HepG2 (cell line): ENCODE results near the gene FMR1. TPM values are rescaled to one million over a fixed set of nuclear protein-coding genes. Genes with fewer than 3 reads are reported as not detected.

Experiments used
- BORCS8-MEF2B ChIP-seq: sonication (generic); formaldehyde crosslinking; IDR thresholded peaks from 2 replicates; pipeline ENCODE4 v1.8.0; 2022; ENCODE audit warnings: mild to moderate bottlenecking, missing genetic modification reagents
- CENPX ChIP-seq: sonication (generic); formaldehyde crosslinking; IDR thresholded peaks from 2 replicates; pipeline ENCODE4 v1.9.0; 2021; ENCODE audit warnings: mild to moderate bottlenecking, missing genetic modification reagents, moderate library complexity
- FOSL2 ChIP-seq: sonication (generic); formaldehyde crosslinking; IDR thresholded peaks from 2 replicates; pipeline ENCODE4 v1.4.0; 2020; ENCODE audit warnings: missing genetic modification reagents
- GTF2F1 ChIP-seq: fragments of 150-350 bp; IDR thresholded peaks from 2 replicates; pipeline ENCODE4 v1.6.1; 2014; ENCODE audit warnings: low read length
- HHEX ChIP-seq: IDR thresholded peaks from 2 replicates; pipeline ENCODE4 v1.6.1; 2016; ENCODE audit warnings: control low read depth
- HNF4A ChIP-seq: sonication (generic); formaldehyde crosslinking; IDR thresholded peaks from 2 replicates; pipeline ENCODE4 v1.4.0; 2020; ENCODE audit warnings: missing genetic modification reagents
- HNRNPK ChIP-seq: fragments of 200-400 bp; formaldehyde crosslinking; IDR thresholded peaks from 2 replicates; pipeline ENCODE4 v1.6.1; 2018; ENCODE audit warnings: low read length, low read depth, moderate library complexity, mild to moderate bottlenecking; ENCODE audit not compliant: poor library complexity, severe bottlenecking
- IRX3 ChIP-seq: sonication (generic); formaldehyde crosslinking; IDR thresholded peaks from 2 replicates; pipeline ENCODE4 v1.8.1; 2023; ENCODE audit warnings: mild to moderate bottlenecking, low read depth, missing genetic modification reagents, borderline replicate concordance
- ISX ChIP-seq: sonication (generic); formaldehyde crosslinking; conservative IDR thresholded peaks from 2 replicates; pipeline ENCODE4 v1.5.0; 2020; ENCODE audit warnings: missing genetic modification reagents
- NBN ChIP-seq: fragments of 450-650 bp; conservative IDR thresholded peaks from 2 replicates; pipeline ENCODE4 v1.6.1; 2017
- NCOR1 ChIP-seq: fragments of 200-600 bp; sonication (generic); IDR thresholded peaks from 2 replicates; pipeline ENCODE4 v1.7.0; 2017; ENCODE audit warnings: antibody characterized with exemption, low read length, borderline replicate concordance
- ONECUT2 ChIP-seq: sonication (generic); formaldehyde crosslinking; IDR thresholded peaks from 2 replicates; pipeline ENCODE4 v1.4.0; 2020; ENCODE audit warnings: missing genetic modification reagents
- SALL1 ChIP-seq: sonication (generic); formaldehyde crosslinking; IDR thresholded peaks from 2 replicates; pipeline ENCODE4 v1.8.0; 2022; ENCODE audit warnings: mild to moderate bottlenecking, missing genetic modification reagents
- SP140L ChIP-seq: sonication (generic); formaldehyde crosslinking; IDR thresholded peaks from 2 replicates; pipeline ENCODE4 v1.4.0; 2020; ENCODE audit warnings: missing genetic modification reagents, borderline replicate concordance
- TAF1 ChIP-seq: sonication (generic); formaldehyde crosslinking; IDR thresholded peaks from 2 replicates; pipeline ENCODE4 v1.4.0; 2020; ENCODE audit warnings: missing genetic modification reagents
- TP53 ChIP-seq: sonication (generic); formaldehyde crosslinking; conservative IDR thresholded peaks from 2 replicates; pipeline ENCODE4 v1.4.0; 2020; ENCODE audit warnings: missing genetic modification reagents
- ZNF136 ChIP-seq: sonication (generic); formaldehyde crosslinking; IDR thresholded peaks from 2 replicates; pipeline ENCODE4 v1.8.1; 2022; ENCODE audit warnings: low read depth, mild to moderate bottlenecking, moderate library complexity, missing genetic modification reagents
- ZNF274 ChIP-seq: sonication (generic); formaldehyde crosslinking; IDR thresholded peaks from 2 replicates; pipeline ENCODE4 v1.5.1; 2020; ENCODE audit warnings: mild to moderate bottlenecking, missing genetic modification reagents
- ZNF441 ChIP-seq: sonication (generic); formaldehyde crosslinking; IDR thresholded peaks from 2 replicates; pipeline ENCODE4 v1.7.0; 2021; ENCODE audit warnings: missing genetic modification reagents, borderline replicate concordance
- ZNF629 ChIP-seq: sonication (generic); formaldehyde crosslinking; conservative IDR thresholded peaks from 2 replicates; pipeline ENCODE4 v1.5.0; 2020; ENCODE audit warnings: missing genetic modification reagents
- ZNF652 ChIP-seq: IDR thresholded peaks from 2 replicates; pipeline ENCODE4 v1.6.1; 2016; ENCODE audit warnings: low read depth, borderline replicate concordance
- ZNF780A ChIP-seq: sonication (generic); formaldehyde crosslinking; IDR thresholded peaks from 2 replicates; pipeline ENCODE4 v1.8.0; 2022; ENCODE audit warnings: mild to moderate bottlenecking, missing genetic modification reagents, moderate library complexity
- polyA plus RNA-seq, 8 experiments: library from polyadenylated mRNA; depleted of rRNA in 3 of 8; stranded (reverse) in 7 of 8; unstranded in 1 of 8; fragments of >200 nt; fragmentation: Illumina TruSeq in 4 of 8; extraction: Trizol in 4 of 8; gene quantifications; 2 replicates each; pipeline versions ENCODE4 v1.2.1 to v1.2.3, GENCODE V29; 2011 to 2016; ENCODE audit warnings: low read depth in 4 of 8, missing spikeins in 1 of 8, mixed read lengths in 1 of 8; ENCODE audit not compliant: insufficient read depth in 1 of 8
- total RNA-seq, 5 experiments: library from RNA; depleted of rRNA; stranded (reverse); fragments of >200 nt; fragmentation: Illumina TruSeq; extraction: Trizol; gene quantifications; 2 replicates each; pipeline ENCODE4 v1.2.3, GENCODE V29; 2016; ENCODE audit warnings: low read depth in 1 of 5
- TF ChIP-seq, protein P1 (sequence below): sonication (generic); formaldehyde crosslinking; IDR thresholded peaks from 2 replicates; pipeline ENCODE4 v1.9.0; 2021; ENCODE audit warnings: missing genetic modification reagents, borderline replicate concordance
- TF ChIP-seq, protein P2 (sequence below): sonication (generic); formaldehyde crosslinking; IDR thresholded peaks from 2 replicates; pipeline ENCODE4 v1.8.0; 2022; ENCODE audit warnings: mild to moderate bottlenecking, missing genetic modification reagents
- TF ChIP-seq, protein P3 (sequence below): sonication (generic); formaldehyde crosslinking; conservative IDR thresholded peaks from 2 replicates; pipeline ENCODE4 v1.8.1; 2023; ENCODE audit warnings: missing genetic modification reagents
- TF ChIP-seq, protein P4 (sequence below): sonication (generic); formaldehyde crosslinking; IDR thresholded peaks from 2 replicates; pipeline ENCODE4 v1.5.0; 2020; ENCODE audit warnings: missing genetic modification reagents

FMR1 gene
- total and polyA plus RNA-seq, 2 of the 13 experiments (the other 11 are each of a cell fraction or from before 2014, with no cell fraction given), result 27.8 to 49.6 TPM

GRCh38 chrX:147875866-147876596, 35.7 kb upstream of the FMR1 start (continued):
- TF ChIP-seq GTF2F1 (no peak), HNRNPK (no peak), FOSL2 (peak; percentile 38; the same call in 1 of the 2 replicates), SALL1 (CRISPR knock-in tag) (no peak; the same call in 1 of the 2 replicates), ZNF274 (CRISPR knock-in tag) (no peak), IRX3 (no peak), TAF1 (CRISPR knock-in tag) (no peak), BORCS8-MEF2B (CRISPR knock-in tag) (no peak), ZNF136 (CRISPR knock-in tag) (no peak), CENPX (CRISPR knock-in tag) (no peak), ZNF629 (CRISPR knock-in tag) (no peak), ONECUT2 (no peak), NBN (no peak), HNF4A (CRISPR knock-in tag) (peak; percentile 93), ZNF780A (CRISPR knock-in tag) (no peak), HHEX (no peak), ZNF441 (no peak), SP140L (no peak), ISX (CRISPR knock-in tag) (no peak), ZNF652 (no peak), TP53 (CRISPR knock-in tag) (no peak), NCOR1 (peak; percentile 86; the same call in 1 of the 2 replicates)
- TF ChIP-seq, protein P1, sequence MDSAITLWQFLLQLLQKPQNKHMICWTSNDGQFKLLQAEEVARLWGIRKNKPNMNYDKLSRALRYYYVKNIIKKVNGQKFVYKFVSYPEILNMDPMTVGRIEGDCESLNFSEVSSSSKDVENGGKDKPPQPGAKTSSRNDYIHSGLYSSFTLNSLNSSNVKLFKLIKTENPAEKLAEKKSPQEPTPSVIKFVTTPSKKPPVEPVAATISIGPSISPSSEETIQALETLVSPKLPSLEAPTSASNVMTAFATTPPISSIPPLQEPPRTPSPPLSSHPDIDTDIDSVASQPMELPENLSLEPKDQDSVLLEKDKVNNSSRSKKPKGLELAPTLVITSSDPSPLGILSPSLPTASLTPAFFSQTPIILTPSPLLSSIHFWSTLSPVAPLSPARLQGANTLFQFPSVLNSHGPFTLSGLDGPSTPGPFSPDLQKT (CRISPR knock-in tag), result no peak
- TF ChIP-seq, protein P2, sequence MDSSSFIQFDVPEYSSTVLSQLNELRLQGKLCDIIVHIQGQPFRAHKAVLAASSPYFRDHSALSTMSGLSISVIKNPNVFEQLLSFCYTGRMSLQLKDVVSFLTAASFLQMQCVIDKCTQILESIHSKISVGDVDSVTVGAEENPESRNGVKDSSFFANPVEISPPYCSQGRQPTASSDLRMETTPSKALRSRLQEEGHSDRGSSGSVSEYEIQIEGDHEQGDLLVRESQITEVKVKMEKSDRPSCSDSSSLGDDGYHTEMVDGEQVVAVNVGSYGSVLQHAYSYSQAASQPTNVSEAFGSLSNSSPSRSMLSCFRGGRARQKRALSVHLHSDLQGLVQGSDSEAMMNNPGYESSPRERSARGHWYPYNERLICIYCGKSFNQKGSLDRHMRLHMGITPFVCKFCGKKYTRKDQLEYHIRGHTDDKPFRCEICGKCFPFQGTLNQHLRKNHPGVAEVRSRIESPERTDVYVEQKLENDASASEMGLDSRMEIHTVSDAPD (CRISPR knock-in tag), result no peak
- TF ChIP-seq, protein P3, sequence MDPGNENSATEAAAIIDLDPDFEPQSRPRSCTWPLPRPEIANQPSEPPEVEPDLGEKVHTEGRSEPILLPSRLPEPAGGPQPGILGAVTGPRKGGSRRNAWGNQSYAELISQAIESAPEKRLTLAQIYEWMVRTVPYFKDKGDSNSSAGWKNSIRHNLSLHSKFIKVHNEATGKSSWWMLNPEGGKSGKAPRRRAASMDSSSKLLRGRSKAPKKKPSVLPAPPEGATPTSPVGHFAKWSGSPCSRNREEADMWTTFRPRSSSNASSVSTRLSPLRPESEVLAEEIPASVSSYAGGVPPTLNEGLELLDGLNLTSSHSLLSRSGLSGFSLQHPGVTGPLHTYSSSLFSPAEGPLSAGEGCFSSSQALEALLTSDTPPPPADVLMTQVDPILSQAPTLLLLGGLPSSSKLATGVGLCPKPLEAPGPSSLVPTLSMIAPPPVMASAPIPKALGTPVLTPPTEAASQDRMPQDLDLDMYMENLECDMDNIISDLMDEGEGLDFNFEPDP (CRISPR knock-in tag), result no peak
- TF ChIP-seq, protein P4, sequence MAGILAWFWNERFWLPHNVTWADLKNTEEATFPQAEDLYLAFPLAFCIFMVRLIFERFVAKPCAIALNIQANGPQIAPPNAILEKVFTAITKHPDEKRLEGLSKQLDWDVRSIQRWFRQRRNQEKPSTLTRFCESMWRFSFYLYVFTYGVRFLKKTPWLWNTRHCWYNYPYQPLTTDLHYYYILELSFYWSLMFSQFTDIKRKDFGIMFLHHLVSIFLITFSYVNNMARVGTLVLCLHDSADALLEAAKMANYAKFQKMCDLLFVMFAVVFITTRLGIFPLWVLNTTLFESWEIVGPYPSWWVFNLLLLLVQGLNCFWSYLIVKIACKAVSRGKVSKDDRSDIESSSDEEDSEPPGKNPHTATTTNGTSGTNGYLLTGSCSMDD (CRISPR knock-in tag), result no peak
